GM19238 (cell line): ENCODE results near the gene CAMKMT.

Source experiments
- DNase-seq: peaks from one replicate; pipeline ENCODE4 v3.0.0; 2011; ENCODE audit warnings: low spot score; ENCODE audit not compliant: insufficient read length

Gene CAMKMT

DNA sequence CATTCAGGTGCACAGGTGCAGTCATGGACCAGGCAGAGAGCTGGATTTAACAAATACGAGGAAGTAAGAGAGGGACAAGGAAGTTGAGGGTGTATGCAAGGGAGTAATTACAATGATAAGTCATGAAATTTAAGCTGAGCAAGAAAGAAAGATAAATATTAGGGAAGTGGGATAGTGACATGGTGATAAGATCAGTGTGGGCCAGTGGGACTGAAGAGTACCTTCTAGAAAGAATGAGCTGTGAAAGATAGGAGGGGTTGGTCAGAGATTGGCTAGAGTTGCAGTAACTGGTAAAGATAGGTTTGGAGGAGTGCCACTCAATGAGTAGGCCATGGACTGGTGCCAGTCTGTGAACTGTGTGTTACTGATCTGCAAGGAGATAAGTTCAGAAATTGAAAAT, 378.9 kb downstream of the CAMKMT start:
- DNase-seq: no peak

- no peak for DNase-seq
Observed at GRCh38 chr2:44741507-44741906, 379.8 kb downstream of the CAMKMT start.

GRCh38 chr2:44742057-44742456, 380.3 kb downstream of the CAMKMT start:
- no peak for DNase-seq

GRCh38 chr2:44743473-44743872, 381.7 kb downstream of the CAMKMT start:
- DNase-seq: no peak

GRCh38 chr2:44744961-44745892, 383.5 kb downstream of the CAMKMT start:
- no peak for DNase-seq

DNA sequence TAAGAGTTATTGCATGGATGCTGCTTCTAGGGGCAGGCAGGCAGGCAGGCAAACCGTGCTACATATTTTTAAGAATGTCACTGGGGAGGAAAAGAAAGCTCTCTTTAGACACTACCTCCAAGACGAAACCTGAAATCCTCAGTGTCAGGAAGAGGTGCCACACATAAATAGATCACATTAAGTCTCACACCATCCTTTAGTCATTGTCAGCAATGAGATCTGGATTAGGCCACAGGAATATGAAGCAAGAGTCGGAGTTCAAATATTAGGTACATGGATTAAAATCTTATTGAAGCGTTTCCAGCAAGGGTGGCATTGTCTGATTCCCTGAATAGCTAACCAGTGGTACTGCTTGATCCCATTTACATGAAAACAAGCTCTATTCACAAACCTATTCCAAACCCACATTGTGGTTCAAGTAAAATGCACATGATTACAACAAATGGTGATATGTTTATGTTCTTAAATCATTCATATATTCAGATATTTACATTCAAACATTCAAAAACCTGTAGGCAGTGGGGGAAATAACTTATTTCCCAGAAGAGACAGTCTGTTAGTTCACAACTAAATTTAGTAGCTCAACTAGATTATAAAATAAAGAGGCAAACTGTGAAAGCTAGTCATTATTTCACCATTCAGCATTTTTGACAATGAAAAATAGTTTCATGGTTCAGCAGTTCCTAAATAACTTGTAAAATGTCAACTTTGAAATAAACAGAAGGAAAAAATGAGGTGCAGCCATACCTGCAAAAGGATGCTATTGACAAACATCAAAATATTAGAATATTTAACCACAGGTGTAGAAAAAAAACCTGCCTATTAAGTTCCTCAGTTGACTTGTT, 384.4 kb downstream of the CAMKMT start:
- DNase-seq: no peak

- no peak for DNase-seq
Observed at GRCh38 chr2:44746856-44747615, 385.3 kb downstream of the CAMKMT start.

DNA sequence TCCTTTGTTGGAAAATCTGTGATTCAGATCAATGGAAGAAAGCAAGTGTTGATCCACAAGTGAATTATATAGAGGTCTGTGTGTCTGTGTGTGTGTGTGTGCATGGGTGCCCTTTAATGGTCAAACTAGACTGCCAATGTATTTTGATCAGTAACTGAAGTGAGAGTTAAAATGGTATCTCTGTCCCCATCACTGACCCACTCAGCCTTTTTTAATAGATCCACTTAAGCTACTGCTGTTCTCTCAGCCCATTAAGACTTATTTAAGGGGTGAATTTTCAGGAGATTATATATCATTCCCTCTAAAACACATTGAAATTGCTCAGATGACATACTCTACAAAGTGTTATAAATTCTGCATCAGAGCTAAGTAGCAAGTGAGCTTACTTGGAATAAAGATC, 386.0 kb downstream of the CAMKMT start:
- DNase-seq: no peak

- DNase-seq: no peak
Observed at GRCh38 chr2:44751754-44752479, 390.2 kb downstream of the CAMKMT start.

- DNase-seq: no peak
Observed at GRCh38 chr2:44752761-44753160, 391.0 kb downstream of the CAMKMT start.

GRCh38 chr2:44753552-44754285, 392.0 kb downstream of the CAMKMT start:
- no peak for DNase-seq

GRCh38 chr2:44758591-44758990, 396.8 kb downstream of the CAMKMT start:
- no peak for DNase-seq

- DNase-seq: no peak
Observed at GRCh38 chr2:44759823-44760222, 398.1 kb downstream of the CAMKMT start.

- DNase-seq: no peak
Observed at GRCh38 chr2:44763275-44763782, 401.6 kb downstream of the CAMKMT start.

DNA sequence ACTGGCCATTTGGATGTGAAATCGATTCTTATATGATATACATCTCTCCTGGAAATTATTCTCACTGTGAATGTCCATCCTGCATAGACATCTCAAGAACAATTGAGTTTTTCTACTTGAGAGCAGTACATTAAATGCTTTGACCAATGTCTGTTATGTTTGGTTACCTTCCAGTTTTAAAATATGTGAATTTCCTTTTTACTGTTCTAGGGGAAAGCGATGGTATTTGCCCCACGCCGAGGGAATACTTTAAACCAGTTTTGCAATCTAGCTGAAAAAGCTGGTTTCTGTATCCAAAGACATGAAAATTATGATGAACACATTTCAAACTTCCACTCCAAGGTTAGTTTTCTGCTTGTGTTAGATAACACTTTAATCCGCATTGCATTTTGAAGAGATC, 404.5 kb downstream of the CAMKMT start:
- DNase-seq: no peak

DNA sequence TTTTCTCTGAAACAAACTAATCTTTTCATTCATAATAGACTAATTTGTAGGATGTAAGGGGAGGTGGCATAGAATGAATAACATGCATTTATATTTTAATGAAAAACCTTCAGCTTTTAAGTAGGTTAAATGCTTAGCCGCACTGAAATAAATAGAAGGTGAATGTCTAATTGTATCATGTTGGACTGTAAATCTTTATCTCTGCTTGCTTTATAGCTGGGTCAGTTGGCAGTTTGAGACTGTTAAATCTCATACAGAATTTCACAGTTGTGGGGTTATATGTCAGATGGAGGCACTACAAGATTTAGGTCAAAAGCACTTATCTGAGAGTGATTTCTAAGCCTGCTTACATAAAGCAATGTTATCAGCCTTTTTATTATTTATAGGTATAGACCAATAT, 405.0 kb downstream of the CAMKMT start:
- no peak for DNase-seq

DNA sequence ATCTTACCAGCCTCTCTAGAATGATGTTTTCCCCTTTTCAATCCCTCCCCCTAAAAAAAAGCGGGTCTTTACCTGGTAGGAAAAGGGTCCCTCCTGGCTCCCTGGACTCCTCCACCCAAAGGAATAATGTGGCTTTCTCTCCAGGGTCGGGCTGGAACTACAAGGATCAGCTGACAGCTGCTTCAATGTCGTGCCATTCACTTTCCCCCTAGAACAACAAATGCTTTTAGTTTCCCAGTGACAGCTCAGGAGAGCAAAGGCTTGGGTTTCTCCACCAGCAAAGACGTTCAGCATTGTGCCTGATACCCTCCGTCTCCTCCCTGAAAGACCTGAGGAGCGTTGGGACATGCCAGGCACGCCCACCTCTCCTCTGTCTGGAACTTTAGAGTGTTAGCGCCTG, 405.9 kb downstream of the CAMKMT start:
- no peak for DNase-seq

- no peak for DNase-seq
Observed at GRCh38 chr2:44768438-44769236, 406.9 kb downstream of the CAMKMT start.

- no peak for DNase-seq
Observed at GRCh38 chr2:44769349-44770011, 407.7 kb downstream of the CAMKMT start.
